ENCODE results near the gene ARID1B.

DNA sequence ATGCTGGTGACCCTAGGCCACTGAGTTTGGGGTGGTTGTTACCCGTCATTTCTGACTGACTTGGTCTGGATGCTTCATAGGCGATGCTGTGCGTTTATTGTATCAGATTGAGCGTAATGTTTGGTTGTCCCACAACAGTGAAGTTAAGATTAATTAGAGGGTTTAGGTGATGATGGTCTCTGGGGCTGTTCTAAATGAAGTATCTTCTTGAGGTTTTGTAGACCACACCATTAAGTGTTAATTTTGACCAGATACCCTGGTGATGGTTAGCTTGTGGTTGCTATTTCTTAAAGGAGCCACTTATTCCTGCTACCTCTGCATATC lies 132.8 kb downstream of the ARID1B start:
- TF ChIP-seq CTCF (IDR thresholded peaks at IDR 0.05; ENCODE audit: poor library complexity) (no peak), EZH2 (IDR thresholded peaks at IDR 0.05; ENCODE audit: borderline replicate concordance) (no peak), EZH2phosphoT487 (IDR thresholded peaks at IDR 0.05; ENCODE audit: low read depth, severe bottlenecking, unreplicated experiment) (no peak)
